ENCODE data around the gene CD27. TPM values are rescaled to one million over a fixed set of nuclear protein-coding genes. Genes with fewer than 3 reads are reported as not detected.
"Not testable (repeated sequence)": the region's sequence is repeated elsewhere in the genome, so short reads cannot be mapped to it uniquely, and the experiment has no call there.

Gene CD27
- total RNA-seq, 1 donor from 2014 or later = not detected

DNA sequence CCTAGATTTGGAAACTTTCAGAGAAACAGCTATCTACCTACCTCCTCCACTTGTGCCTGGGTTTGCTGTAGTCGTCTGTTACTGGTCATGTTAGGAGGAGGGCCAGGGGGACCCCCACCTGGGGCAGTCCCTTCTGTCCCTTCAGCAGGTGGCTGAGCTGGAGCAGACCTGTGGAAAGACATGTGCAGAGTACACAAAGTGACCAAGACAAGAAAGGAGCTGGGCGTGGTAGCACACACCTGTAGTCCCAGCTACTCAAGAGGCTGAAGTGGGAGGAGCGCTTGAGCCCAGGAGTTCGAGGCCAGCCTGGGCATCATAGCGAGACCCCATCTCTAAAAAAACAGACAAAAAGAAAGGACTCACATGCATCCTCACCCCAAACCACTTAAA lies 21.4 kb downstream of the CD27 start:
- H3K36me3 ChIP-seq (ENCODE audit: control insufficient read depth, insufficient read depth, low read length) = peaks cover 11% of the 10 kb centered on the region
- no peak for FAIRE-seq
- no peak for TF ChIP-seq CTCF (IDR thresholded peaks at IDR 0.05; ENCODE audit: insufficient read depth, low read length, severe bottlenecking)

GRCh38 chr12:6466751-6467150 lies 22.0 kb downstream of the CD27 start:
- not testable (repeated sequence) for H3K27me3 ChIP-seq (ENCODE audit: control insufficient read depth, insufficient read depth, low read length); FAIRE-seq; DNase-seq (ENCODE audit: low read depth); H3K36me3 ChIP-seq (ENCODE audit: control insufficient read depth, insufficient read depth, low read length); H3K4me3 ChIP-seq (ENCODE audit: low read depth, low read length)

More for the DNA sequence above, 21.4 kb downstream of the CD27 start:
- Histone ChIP-seq H3K4me3 (ENCODE audit: low read depth, low read length) (no peak overlapping the region), H3K27me3 (ENCODE audit: control insufficient read depth, insufficient read depth, low read length) (no peaks in the 10 kb centered on the region)
- DNase-seq (ENCODE audit: low read depth) = no peak

- not testable (repeated sequence) for DNase-seq (ENCODE audit: low read depth); H3K4me3 ChIP-seq (ENCODE audit: low read depth, low read length); H3K27me3 ChIP-seq (ENCODE audit: control insufficient read depth, insufficient read depth, low read length); H3K36me3 ChIP-seq (ENCODE audit: control insufficient read depth, insufficient read depth, low read length); FAIRE-seq
These were observed 23.0 kb downstream of the CD27 start for GRCh38 chr12:6467571-6468282.

- peaks cover 3% of the 10 kb centered on the region for H3K36me3 ChIP-seq (ENCODE audit: control insufficient read depth, insufficient read depth, low read length)
- no peak for FAIRE-seq
- TF ChIP-seq CTCF (IDR thresholded peaks at IDR 0.05; ENCODE audit: insufficient read depth, low read length, severe bottlenecking) = no peak
- DNase-seq (ENCODE audit: low read depth) = peak; percentile 69
- no peaks in the 10 kb centered on the region for H3K27me3 ChIP-seq (ENCODE audit: control insufficient read depth, insufficient read depth, low read length)
- H3K4me3 ChIP-seq (ENCODE audit: low read depth, low read length) = no peak overlapping the region
These were observed 23.5 kb downstream of the CD27 start for GRCh38 chr12:6468283-6468575.

- FAIRE-seq = no peak
These were observed 24.3 kb downstream of the CD27 start for GRCh38 chr12:6469092-6469491.

GRCh38 chr12:6469609-6470374 lies 25.0 kb downstream of the CD27 start:
- TF ChIP-seq CTCF (IDR thresholded peaks at IDR 0.05; ENCODE audit: insufficient read depth, low read length, severe bottlenecking) = no peak
- FAIRE-seq (no peak), DNase-seq (ENCODE audit: low read depth) (no peak)
- H3K36me3 ChIP-seq (ENCODE audit: control insufficient read depth, insufficient read depth, low read length) = peaks cover 2% of the 10 kb centered on the region
- H3K4me3 ChIP-seq (ENCODE audit: low read depth, low read length) = peak overlapping the region; percentile 58
- no peaks in the 10 kb centered on the region for H3K27me3 ChIP-seq (ENCODE audit: control insufficient read depth, insufficient read depth, low read length)

More at GRCh38 chr12:6469092-6469491, 24.3 kb downstream of the CD27 start:
- DNase-seq (ENCODE audit: low read depth) = no peak
- no peak for TF ChIP-seq CTCF (IDR thresholded peaks at IDR 0.05; ENCODE audit: insufficient read depth, low read length, severe bottlenecking)
- Histone ChIP-seq H3K36me3 (ENCODE audit: control insufficient read depth, insufficient read depth, low read length) (peaks cover 3% of the 10 kb centered on the region), H3K27me3 (ENCODE audit: control insufficient read depth, insufficient read depth, low read length) (no peaks in the 10 kb centered on the region), H3K4me3 (ENCODE audit: low read depth, low read length) (no peak overlapping the region)
